H1 (cell line): ENCODE data around the gene TSSK6. TPM values are rescaled to one million over a fixed set of nuclear protein-coding genes. Genes with fewer than 3 reads are reported as not detected.

Experiments
- BRCA1 ChIP-seq: IDR thresholded peaks from 2 replicates; pipeline ENCODE4 v1.6.1; 2012; ENCODE audit warnings: low read depth, low read length, improper control_type of control experiment
- CHD7 ChIP-seq: fragments of 300-600 bp; sonication (generic); IDR thresholded peaks from 2 replicates; pipeline ENCODE4 v1.7.1; 2012; ENCODE audit warnings: low read length, moderate library complexity, mild to moderate bottlenecking, inconsistent platforms; ENCODE audit not compliant: insufficient replicate concordance
- EGR1 ChIP-seq: IDR thresholded peaks from 2 replicates; pipeline ENCODE4 v1.6.1; 2011; ENCODE audit warnings: low read depth, low read length, borderline replicate concordance
- JUND ChIP-seq: IDR thresholded peaks from 2 replicates; pipeline ENCODE4 v1.6.1; 2011; ENCODE audit warnings: mild to moderate bottlenecking, improper control_type of control experiment, low read length
- RBBP5 ChIP-seq: IDR thresholded peaks from 2 replicates; pipeline ENCODE4 v1.7.1; 2012; ENCODE audit warnings: low read depth, mild to moderate bottlenecking, inconsistent platforms, low read length, moderate library complexity, borderline replicate concordance
- TCF12 ChIP-seq: IDR thresholded peaks from 2 replicates; pipeline ENCODE4 v1.6.1; 2011; ENCODE audit warnings: low read depth, mild to moderate bottlenecking, low read length
- polyA plus RNA-seq, 7 experiments: library from polyadenylated mRNA; depleted of rRNA in 3 of 7; stranded (reverse) in 5 of 7; unstranded in 2 of 7; fragments of >200 nt in 5 of 7; fragments of 200-250 nt in 2 of 7; gene quantifications; 1 replicate in 5 of 7; 2 replicates in 1 of 7; 4 replicates in 1 of 7; pipeline versions ENCODE4 v1.2.1 to v1.2.3, GENCODE V29; 2011 to 2013; ENCODE audit warnings: missing spikeins in 2 of 7, mixed read lengths in 2 of 7
- total RNA-seq: library from RNA; stranded (reverse); fragmentation: NEBNext Ultra II Directional; extraction: Animal tissue kit (Norgen Biotek cat#: 25700); gene quantifications from 2 replicates; pipeline ENCODE4 v1.2.1, GENCODE V29; 2021

The TSSK6 gene
- total and polyA plus RNA-seq, 2 of the 8 experiments (the other 6 are each of a cell fraction or from before 2014, with no cell fraction given), result 3.6 to 7.8 TPM

GRCh38 chr19:19504754-19505668 lies 10.3 kb downstream of the TSSK6 start (continued):
- no peak for TF ChIP-seq CHD7
- no peak for TF ChIP-seq TCF12
- TF ChIP-seq JUND, result no peak
- no peak for TF ChIP-seq RBBP5
- no peak for TF ChIP-seq BRCA1
- no peak for TF ChIP-seq EGR1
